Measurements from ENCODE around the gene ARL13B.
"Not testable (repeated sequence)": the region's sequence is repeated elsewhere in the genome, so short reads cannot be mapped to it uniquely, and the experiment has no call there.

ARL13B gene

GRCh38 chr3:93992207-93992606, 12.3 kb downstream of the ARL13B start:
- in situ Hi-C loops (cut with HindIII; ENCODE audit: low sequenced_read_pairs): loop anchor here (5.0 kb wide), 1 partner anchor 35 kb away; no protein-coding TSS in a partner anchor

- in situ Hi-C loops (cut with HindIII; ENCODE audit: low sequenced_read_pairs): loop anchor here (5.0 kb wide), 1 partner anchor 37 kb away; no protein-coding TSS in a partner anchor
These were observed 14.1 kb downstream of the ARL13B start for GRCh38 chr3:93994056-93994455.

GRCh38 chr3:94001191-94001590, 21.2 kb downstream of the ARL13B start:
- in situ Hi-C loops (cut with HindIII; ENCODE audit: low sequenced_read_pairs): no loop called here

- in situ Hi-C loops (cut with HindIII; ENCODE audit: low sequenced_read_pairs): no loop called here
These were observed 22.0 kb downstream of the ARL13B start for GRCh38 chr3:94001827-94002495.

- in situ Hi-C loops (cut with HindIII; ENCODE audit: low sequenced_read_pairs): no loop called here
These were observed 24.5 kb downstream of the ARL13B start for GRCh38 chr3:94004301-94004910.

- in situ Hi-C loops (cut with HindIII; ENCODE audit: low sequenced_read_pairs): no loop called here
These were observed 28.3 kb downstream of the ARL13B start for GRCh38 chr3:94008253-94008652.

- in situ Hi-C loops (cut with HindIII; ENCODE audit: low sequenced_read_pairs): no loop called here
These were observed 29.7 kb downstream of the ARL13B start for GRCh38 chr3:94009608-94010007.

- in situ Hi-C loops (cut with HindIII; ENCODE audit: low sequenced_read_pairs): no loop called here
These were observed 31.3 kb downstream of the ARL13B start for GRCh38 chr3:94011233-94011711.

- in situ Hi-C loops (cut with HindIII; ENCODE audit: low sequenced_read_pairs): no loop called here
These were observed 32.2 kb downstream of the ARL13B start for GRCh38 chr3:94012185-94012584.

GRCh38 chr3:94015025-94015424, 35.1 kb downstream of the ARL13B start:
- in situ Hi-C loops (cut with HindIII; ENCODE audit: low sequenced_read_pairs): no loop called here

GRCh38 chr3:94019659-94020058, 39.7 kb downstream of the ARL13B start:
- in situ Hi-C loops (cut with HindIII; ENCODE audit: low sequenced_read_pairs): no loop called here

GRCh38 chr3:94020293-94020692, 40.3 kb downstream of the ARL13B start:
- in situ Hi-C loops (cut with HindIII; ENCODE audit: low sequenced_read_pairs): no loop called here

GRCh38 chr3:94024385-94024784, 44.4 kb downstream of the ARL13B start:
- in situ Hi-C loops (cut with HindIII; ENCODE audit: low sequenced_read_pairs): no loop called here

GRCh38 chr3:94026623-94027022, 46.7 kb downstream of the ARL13B start:
- in situ Hi-C loops (cut with HindIII; ENCODE audit: low sequenced_read_pairs): no loop called here

GRCh38 chr3:94028093-94028837, 48.3 kb downstream of the ARL13B start, which contains the start of gene STX19:
Gene STX19, minus strand, starts transcription at chr3:94028597. Its CDS starts 13,328 bp downstream, at chr3:94015269.
- in situ Hi-C loops (cut with HindIII; ENCODE audit: low sequenced_read_pairs): no loop called here

GRCh38 chr3:94036909-94037507, 57.1 kb downstream of the ARL13B start:
- in situ Hi-C loops (cut with HindIII; ENCODE audit: low sequenced_read_pairs): no loop called here

GRCh38 chr3:94043285-94043684, 63.3 kb downstream of the ARL13B start:
- in situ Hi-C loops (cut with HindIII; ENCODE audit: low sequenced_read_pairs): no loop called here

GRCh38 chr3:94044100-94044936, 64.4 kb downstream of the ARL13B start:
- in situ Hi-C loops (cut with HindIII; ENCODE audit: low sequenced_read_pairs): not testable (repeated sequence)

GRCh38 chr3:94046533-94046932, 66.6 kb downstream of the ARL13B start:
- in situ Hi-C loops (cut with HindIII; ENCODE audit: low sequenced_read_pairs): no loop called here

GRCh38 chr3:94049267-94049666, 69.3 kb downstream of the ARL13B start:
- in situ Hi-C loops (cut with HindIII; ENCODE audit: low sequenced_read_pairs): no loop called here
